ENCODE measurements around the gene KCTD11.

KCTD11 gene

GRCh38 chr17:7351665-7352502 lies at the start of gene KCTD11:
KCTD11 (plus strand) TSS chr17:7352162.
- peak; percentile 90 for DNase-seq

GRCh38 chr17:7304179-7304578 lies 47.8 kb upstream of the KCTD11 start:
- DNase-seq = no peak

GRCh38 chr17:7306911-7307685 lies 44.9 kb upstream of the KCTD11 start, which contains the start of gene EIF5A:
EIF5A (plus strand) TSS chr17:7307628; CDS start chr17:7309636, 2,008 bp downstream.
- DNase-seq = peak; percentile 100

DNA sequence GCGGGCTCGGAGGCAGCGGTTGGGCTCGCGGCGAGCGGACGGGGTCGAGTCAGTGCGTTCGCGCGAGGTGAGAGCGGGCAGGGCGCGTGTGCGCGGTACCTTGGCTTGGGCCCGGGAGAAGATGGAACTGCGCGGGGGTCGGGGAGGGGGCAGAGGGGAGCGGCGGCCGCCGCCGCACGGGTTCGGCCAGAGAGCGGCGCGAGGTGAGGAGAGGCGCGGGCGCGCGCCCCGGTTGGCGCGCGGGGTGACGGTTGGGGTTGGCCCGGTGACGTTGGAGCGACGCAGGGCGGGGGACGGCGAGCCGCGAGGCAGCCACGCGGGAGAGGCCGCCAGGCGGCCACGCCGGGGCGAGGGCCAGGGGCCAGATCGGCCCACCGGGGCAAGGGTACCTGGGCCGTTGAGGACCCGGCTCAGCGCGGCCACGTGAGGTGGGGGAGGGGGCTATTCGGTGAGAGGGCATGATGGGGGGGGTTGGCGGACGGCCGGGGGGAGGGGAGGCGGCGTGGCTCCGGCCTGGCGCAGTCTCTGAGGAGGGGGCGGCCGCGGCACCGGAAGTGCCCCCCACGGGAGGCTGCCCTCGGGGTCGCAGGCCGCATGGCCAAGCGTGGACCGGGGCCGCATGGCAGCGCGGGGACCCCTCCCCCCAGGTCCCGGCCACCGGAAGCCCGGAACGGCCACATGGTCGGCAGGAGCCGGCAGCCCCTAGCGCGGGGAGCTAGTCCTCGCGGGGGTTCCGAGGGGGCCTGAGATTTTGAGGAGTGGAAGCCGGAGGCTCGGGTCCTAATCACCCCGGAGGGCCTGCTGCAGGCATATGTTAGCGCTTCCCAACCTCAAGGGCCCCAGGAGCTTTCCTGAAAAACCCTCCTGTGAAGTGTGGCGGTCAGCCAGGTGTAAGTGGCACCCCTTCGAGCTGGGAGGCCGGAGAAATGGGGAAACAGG lies 44.0 kb upstream of the KCTD11 start:
- DNase-seq = peak; percentile 60

GRCh38 chr17:7308625-7309433 lies 43.1 kb upstream of the KCTD11 start:
- DNase-seq = peak; percentile 77

GRCh38 chr17:7309628-7310027 lies 42.3 kb upstream of the KCTD11 start:
- no peak for DNase-seq

- no peak for DNase-seq
Observed at GRCh38 chr17:7311110-7311705, 40.8 kb upstream of the KCTD11 start.

GRCh38 chr17:7312432-7313087 lies 39.4 kb upstream of the KCTD11 start:
- no peak for DNase-seq

DNA sequence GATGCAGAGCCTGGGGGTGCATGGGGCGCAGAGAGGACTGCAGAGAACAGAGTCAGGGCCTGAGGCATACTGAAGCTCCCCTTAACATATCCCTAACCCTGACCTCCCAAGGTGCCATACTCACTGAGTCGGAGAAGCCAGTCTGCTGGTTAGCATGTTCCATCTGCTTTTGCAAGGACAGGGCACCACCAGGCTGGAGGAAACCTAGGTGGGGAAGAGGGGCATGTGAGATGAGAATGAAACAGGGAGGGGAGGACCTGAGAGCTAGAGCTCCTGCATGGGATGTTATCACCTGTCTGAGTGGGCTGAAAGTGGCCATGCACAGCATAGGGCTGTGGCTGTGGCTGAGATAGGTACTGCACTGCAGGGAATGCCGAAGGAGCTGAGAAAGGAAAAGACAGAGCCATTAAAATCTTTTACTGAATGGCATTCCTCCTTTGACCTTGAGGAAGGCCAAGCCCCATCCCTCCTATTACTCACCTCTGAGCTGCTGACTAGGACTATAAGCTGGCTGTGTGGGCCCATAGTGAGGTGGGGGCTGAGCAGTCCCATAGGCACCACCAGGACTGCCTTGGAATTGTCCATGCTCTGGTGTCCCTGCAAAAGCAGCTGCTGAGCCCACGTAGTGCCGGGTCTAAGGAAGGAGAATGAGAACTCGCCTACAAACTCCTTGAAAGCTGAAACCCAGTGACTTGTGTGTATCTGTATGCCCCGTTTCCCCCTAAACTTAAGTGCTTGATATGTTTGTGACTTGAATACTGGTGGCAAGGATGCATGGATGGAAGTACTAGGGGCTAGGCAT lies 38.7 kb upstream of the KCTD11 start:
- DNase-seq = no peak

- DNase-seq = no peak
Observed at GRCh38 chr17:7313890-7314718, 37.9 kb upstream of the KCTD11 start.

DNA sequence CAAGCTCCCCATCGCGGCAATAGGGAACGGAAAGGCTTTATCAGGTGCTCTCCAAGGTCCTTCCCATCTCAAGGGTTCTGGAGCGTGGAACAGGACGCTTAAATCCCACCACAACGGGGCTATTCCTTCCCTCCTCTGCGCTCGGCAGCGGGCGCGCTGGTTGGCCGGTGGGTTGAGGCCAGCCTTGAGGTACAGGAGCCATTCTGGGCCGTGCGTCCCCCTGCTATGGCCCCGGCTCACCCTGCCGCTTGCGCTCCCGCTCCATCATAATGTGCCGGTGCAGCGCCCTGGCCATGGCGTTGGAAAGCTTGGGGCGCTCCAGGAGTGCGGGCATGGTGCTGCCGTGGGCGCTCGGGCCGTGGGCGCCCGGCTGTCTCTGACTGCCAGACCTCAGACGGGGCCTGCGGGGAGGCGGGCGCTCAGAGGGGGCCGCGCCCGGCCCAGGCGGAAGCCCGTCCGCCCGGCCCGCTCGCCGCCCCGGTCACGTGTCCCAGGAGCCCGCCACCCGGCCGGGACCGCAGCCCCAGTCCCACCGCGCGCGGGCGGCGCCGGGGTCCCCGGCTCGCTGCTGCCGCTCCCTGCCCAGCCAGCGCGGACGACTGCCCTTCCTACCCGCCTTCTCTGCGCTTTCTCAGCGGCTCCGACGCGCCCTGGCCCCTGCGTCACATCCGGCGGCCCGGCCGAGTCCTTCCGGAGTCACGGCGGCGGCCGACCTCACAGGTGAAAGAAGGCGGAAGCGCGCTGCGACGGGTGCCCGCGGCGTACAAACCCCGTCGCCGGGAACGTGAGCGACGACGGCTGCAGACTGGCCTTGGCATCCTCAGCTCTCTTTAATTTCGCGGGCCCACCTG lies 37.0 kb upstream of the KCTD11 start, which contains the start of gene GPS2:
Gene GPS2 (minus strand): TSS at position 642 of the 851 bp plus-strand sequence. CDS start 308 bp downstream, at position 334.
- DNase-seq = peak; percentile 96

DNA sequence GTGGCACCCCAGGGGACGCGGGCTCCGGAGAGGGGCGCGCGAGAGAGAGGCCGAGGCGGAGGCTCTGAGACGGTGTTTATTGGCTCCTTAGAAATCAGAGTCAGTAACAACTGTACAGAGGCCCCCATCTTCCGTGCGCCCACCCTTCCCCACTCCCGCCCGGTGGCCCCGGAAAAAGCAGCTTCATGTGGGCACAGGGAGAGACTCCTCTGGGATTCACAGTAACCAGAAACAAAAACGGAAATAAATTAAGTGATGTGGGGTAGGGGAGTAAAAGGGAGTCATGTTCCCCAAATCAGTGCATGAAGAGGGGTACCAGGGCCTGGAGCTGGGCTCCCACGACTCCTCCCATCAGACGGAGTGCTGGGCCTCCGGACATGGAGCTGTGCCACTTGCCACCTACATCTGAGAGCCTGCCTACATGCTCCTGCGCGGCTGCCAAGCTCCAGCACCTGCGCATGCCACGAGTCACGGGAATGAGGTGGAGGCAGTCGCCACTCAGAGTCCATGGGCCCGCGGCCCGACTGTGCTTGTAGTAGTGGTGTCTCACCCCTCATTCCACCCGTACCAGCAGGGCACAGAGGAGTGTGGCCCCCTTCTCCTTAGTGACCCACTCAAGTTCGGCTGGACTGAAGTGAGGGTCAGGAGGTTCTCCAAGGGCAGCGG lies 36.3 kb upstream of the KCTD11 start:
- DNase-seq = no peak

- DNase-seq = no peak
Observed at GRCh38 chr17:7317161-7317803, 34.7 kb upstream of the KCTD11 start.

- no peak for DNase-seq
Observed at GRCh38 chr17:7318121-7318860, 33.7 kb upstream of the KCTD11 start.

DNA sequence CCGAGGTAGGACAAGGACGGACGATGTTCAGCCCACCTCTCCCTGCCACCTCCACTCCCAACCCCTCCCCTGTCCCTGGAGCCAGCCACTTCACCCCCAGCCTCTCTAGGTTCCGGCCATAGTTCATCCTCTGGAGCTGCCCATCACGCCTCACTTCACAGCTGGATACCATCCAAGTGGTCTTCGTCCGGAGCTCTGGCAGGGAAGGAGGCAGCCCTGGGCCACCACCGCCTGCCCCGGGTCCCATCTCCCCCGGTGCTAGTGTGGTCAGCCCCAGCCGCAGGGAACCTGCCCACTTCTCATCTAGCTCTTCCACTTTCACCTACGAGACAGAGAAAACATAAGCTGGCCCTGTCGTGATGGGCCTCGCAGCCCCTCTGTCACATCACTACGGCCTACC lies 30.5 kb upstream of the KCTD11 start:
- no peak for DNase-seq
